Thymus (tissue), 11 donors: ENCODE measurements around the gene CDK19. TPM values are rescaled to one million over a fixed set of nuclear protein-coding genes. Genes with fewer than 3 reads are reported as not detected.
"Not testable (repeated sequence)": the region's sequence is repeated elsewhere in the genome, so short reads cannot be mapped to it uniquely, and the experiment has no call there.

Experiments
- DNase-seq, 9 donors: peaks; one replicate each; pipeline ENCODE4 v3.0.0-alpha.2; 2013; ENCODE audit warnings: low spot score in 9 of 9, low read depth in 6 of 9, missing footprints in 1 of 9
- H3K27ac ChIP-seq, 2 donors: one replicate each; pipeline ENCODE4 v1.5.1; 2013; ENCODE audit warnings: control low read depth in 1 of 2, low read depth in 1 of 2, low read length in 1 of 2, mild to moderate bottlenecking in 1 of 2, moderate library complexity in 1 of 2
- H3K27me3 ChIP-seq, 2 donors: one replicate each; pipeline ENCODE4 v1.5.1; 2013; ENCODE audit warnings: low read length in 1 of 2; ENCODE audit not compliant: control insufficient read depth in 2 of 2, insufficient read depth in 1 of 2
- H3K36me3 ChIP-seq, 2 donors: one replicate each; pipeline ENCODE4 v1.5.1; 2013; ENCODE audit warnings: low read length in 1 of 2, mild to moderate bottlenecking in 1 of 2, moderate library complexity in 1 of 2; ENCODE audit not compliant: control insufficient read depth in 2 of 2, insufficient read depth in 2 of 2
- H3K4me1 ChIP-seq, 2 donors: one replicate each; pipeline ENCODE4 v1.5.1; 2013; ENCODE audit warnings: low read length in 2 of 2; ENCODE audit not compliant: control insufficient read depth in 2 of 2, insufficient read depth in 2 of 2
- H3K4me3 ChIP-seq, 2 donors: one replicate each; pipeline ENCODE4 v1.5.1; 2013; ENCODE audit warnings: low read length in 2 of 2, control low read depth in 1 of 2, mild to moderate bottlenecking in 1 of 2
- H3K9me3 ChIP-seq, 2 donors: one replicate each; pipeline ENCODE4 v1.5.1; 2013; ENCODE audit warnings: low read length in 1 of 2, mild to moderate bottlenecking in 1 of 2; ENCODE audit not compliant: control insufficient read depth in 2 of 2, insufficient read depth in 1 of 2
- WGBS: extraction: QIAGEN DNeasy Blood & Tissue Kit; methylation state at CpG from one replicate; pipeline ENCODE4 v1.1.7; 2013; 5-methylcytosine and 5-hydroxymethylcytosine counted together
- polyA plus RNA-seq: library from polyadenylated mRNA; stranded (reverse); fragments of 200-250 nt; gene quantifications from one replicate; pipeline ENCODE4 v1.2.3, GENCODE V29; 2013
- total RNA-seq: library from RNA; stranded (reverse); fragments of 120-200 nt; gene quantifications from one replicate; pipeline ENCODE4 v1.2.4, GENCODE V29; 2013
- donor health status: healthy.

Gene CDK19
- total and polyA plus RNA-seq, 2 donors, result 10.4 to 15.4 TPM

- H3K4me3 ChIP-seq, result no peak overlapping the region
- H3K9me3 ChIP-seq, result no peaks in the 10 kb centered on the region
- no peaks in the 10 kb centered on the region for H3K4me1 ChIP-seq
- 96% methylated on average over 2 of the region's 2 CpGs for WGBS
- H3K27ac ChIP-seq, result no peak overlapping the region
- H3K27me3 ChIP-seq, result no peaks in the 10 kb centered on the region
- no peak for DNase-seq
- no peaks in the 10 kb centered on the region for H3K36me3 ChIP-seq
These were observed 37.5 kb upstream of the CDK19 start for GRCh38 chr6:110852773-110853172.

DNA sequence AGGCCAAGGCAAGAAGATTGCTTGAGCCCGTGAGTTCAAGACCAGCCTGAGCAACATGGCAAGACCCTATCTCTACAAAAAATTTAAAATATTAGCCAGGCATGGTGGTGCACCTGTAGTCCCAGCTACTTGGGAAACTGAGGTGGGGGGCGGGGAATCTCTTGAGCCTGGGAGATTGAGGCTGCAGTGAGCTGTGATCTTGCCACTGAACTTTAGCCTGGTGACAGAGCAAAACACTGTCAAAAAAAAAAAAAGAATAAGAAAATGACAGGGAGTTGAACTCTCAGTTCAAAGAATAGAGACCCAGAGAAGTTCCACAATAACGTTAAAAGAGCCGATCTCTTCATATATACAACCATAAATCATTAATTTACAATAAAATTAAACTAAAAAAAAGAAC is 34.5 kb upstream of the CDK19 start:
- Histone ChIP-seq H3K27me3 (no peaks in the 10 kb centered on the region), H3K4me1 (no peaks in the 10 kb centered on the region), H3K36me3 (no peaks in the 10 kb centered on the region), H3K4me3 (no peak overlapping the region), H3K27ac (no peak overlapping the region), H3K9me3 (no peaks in the 10 kb centered on the region)
- WGBS, result 97% methylated on average over 4 of the region's 4 CpGs
- no peak for DNase-seq

DNA sequence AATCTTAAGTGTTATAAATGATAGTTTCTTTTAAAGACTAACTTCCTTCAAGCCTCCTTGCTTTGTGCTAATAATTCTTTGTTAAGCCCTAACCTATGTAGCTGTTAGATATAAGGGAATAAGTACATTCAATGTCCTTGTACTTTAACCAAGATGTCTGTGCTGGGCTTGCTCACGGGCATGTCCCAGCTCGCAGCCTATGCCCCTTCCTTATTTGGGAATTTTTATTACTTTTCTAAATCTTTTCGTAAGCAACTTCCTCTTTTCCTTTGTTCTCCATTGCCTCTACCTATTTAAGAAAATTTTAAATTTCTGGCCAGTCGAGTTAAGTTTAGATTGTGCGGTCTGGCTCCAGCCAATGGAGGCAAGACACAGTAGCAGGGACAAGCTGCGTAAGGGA is 26.0 kb upstream of the CDK19 start:
- Histone ChIP-seq H3K27ac (no peak overlapping the region), H3K27me3 (no peaks in the 10 kb centered on the region), H3K4me1 (no peaks in the 10 kb centered on the region), H3K4me3 (no peak overlapping the region), H3K9me3 (peaks cover 0 to 5% of the 10 kb centered on the region in 2 donors), H3K36me3 (no peaks in the 10 kb centered on the region)
- no peak for DNase-seq
- 90% methylated on average over 6 of the region's 6 CpGs for WGBS

DNA sequence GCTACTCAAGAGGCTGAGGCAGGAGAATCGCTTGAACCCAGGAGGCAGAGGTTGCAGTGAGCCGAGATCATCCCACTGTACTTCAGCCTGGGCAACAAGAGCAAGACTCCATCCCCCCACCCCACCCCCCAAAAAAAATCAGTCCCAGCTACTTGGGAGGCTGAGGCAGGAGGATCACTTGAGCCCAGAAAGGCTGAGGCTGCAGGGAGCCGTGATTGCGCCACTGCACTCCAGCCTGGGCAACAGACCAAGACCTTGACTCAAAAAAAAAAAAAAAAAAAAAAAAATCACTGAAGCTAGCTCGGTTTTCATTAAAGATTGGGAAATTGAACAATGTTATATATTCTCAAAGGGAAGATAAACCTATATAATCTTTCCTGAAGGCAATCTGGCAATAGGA is 20.5 kb upstream of the CDK19 start:
- 97% methylated on average over 5 of the region's 5 CpGs for WGBS
- not testable (repeated sequence) for H3K36me3 ChIP-seq, H3K4me3 ChIP-seq, H3K4me1 ChIP-seq, H3K27ac ChIP-seq, H3K9me3 ChIP-seq, H3K27me3 ChIP-seq, DNase-seq

GRCh38 chr6:110833831-110834230 is 18.6 kb upstream of the CDK19 start:
- WGBS, result 98% methylated on average over 6 of the region's 6 CpGs

DNA sequence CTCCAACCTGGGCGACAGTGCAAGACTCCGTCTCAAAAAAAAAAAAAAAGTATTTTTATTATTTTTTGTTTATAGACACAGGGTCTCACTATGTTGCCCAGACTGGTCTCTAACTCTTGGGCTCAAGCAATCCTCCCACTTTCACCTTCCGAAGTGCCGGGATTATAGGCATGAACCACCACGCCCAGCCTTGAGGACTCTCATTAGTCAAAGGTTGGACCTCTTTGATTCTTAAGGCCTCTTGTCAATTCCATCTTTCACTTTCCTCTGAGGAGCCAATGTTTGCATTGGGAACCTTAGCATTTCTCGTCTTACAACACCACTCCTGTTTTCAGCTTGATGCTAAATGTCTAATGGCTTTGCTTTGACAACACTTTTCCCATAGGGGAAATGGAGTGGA is 16.1 kb upstream of the CDK19 start:
- Histone ChIP-seq H3K36me3 (no peaks in the 10 kb centered on the region), H3K9me3 (no peaks in the 10 kb centered on the region), H3K4me3 (no peak overlapping the region), H3K4me1 (no peaks in the 10 kb centered on the region), H3K27ac (no peak overlapping the region), H3K27me3 (no peaks in the 10 kb centered on the region)
- WGBS, result 99% methylated on average over 6 of the region's 6 CpGs
- DNase-seq, result no peak

More at GRCh38 chr6:110833831-110834230, 18.6 kb upstream of the CDK19 start:
- Histone ChIP-seq H3K4me1 (no peaks in the 10 kb centered on the region), H3K4me3 (no peak overlapping the region), H3K36me3 (no peaks in the 10 kb centered on the region), H3K27me3 (no peaks in the 10 kb centered on the region), H3K27ac (no peak overlapping the region), H3K9me3 (no peaks in the 10 kb centered on the region)
- DNase-seq, result no peak

DNA sequence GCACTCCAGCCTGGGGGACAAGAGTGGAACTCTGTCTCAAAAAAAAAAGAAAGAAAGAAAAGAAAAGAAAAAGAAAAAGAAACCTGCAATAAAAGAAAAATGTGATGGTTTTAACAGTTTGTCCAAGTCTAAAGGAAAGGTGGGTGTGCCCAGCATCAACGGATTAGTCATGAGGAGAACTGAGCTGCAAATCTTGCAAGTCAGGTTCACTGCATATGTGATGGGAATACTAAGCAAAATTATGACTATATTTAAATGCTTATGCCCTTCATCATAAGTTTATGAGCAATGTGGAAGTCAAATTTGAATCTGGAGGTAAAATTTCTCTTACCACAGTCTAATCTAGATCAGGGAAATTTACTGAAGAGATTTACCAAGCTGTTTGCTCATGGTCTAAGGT is 13.1 kb upstream of the CDK19 start:
- H3K27me3 ChIP-seq, result no peaks in the 10 kb centered on the region
- 86% methylated on average over 1 of the region's 1 CpG for WGBS
- no peaks in the 10 kb centered on the region for H3K36me3 ChIP-seq
- H3K4me1 ChIP-seq, result no peaks in the 10 kb centered on the region
- DNase-seq, result no peak
- no peaks in the 10 kb centered on the region for H3K9me3 ChIP-seq
- no peak overlapping the region for H3K27ac ChIP-seq
- H3K4me3 ChIP-seq, result no peak overlapping the region

GRCh38 chr6:110826236-110827129 is 11.2 kb upstream of the CDK19 start:
- H3K9me3 ChIP-seq, result no peaks in the 10 kb centered on the region
- H3K4me3 ChIP-seq, result no peak overlapping the region
- 85% methylated on average over 9 of the region's 9 CpGs for WGBS
- peak overlapping the region in 1 of 2 donors; percentile 15 for H3K27ac ChIP-seq
- H3K27me3 ChIP-seq, result no peaks in the 10 kb centered on the region
- no peaks in the 10 kb centered on the region for H3K36me3 ChIP-seq
- H3K4me1 ChIP-seq, result no peaks in the 10 kb centered on the region
- no peak for DNase-seq

- DNase-seq, result no peak
- Histone ChIP-seq H3K27me3 (no peaks in the 10 kb centered on the region), H3K9me3 (no peaks in the 10 kb centered on the region), H3K4me1 (no peaks in the 10 kb centered on the region), H3K36me3 (no peaks in the 10 kb centered on the region), H3K27ac (no peak overlapping the region), H3K4me3 (no peak overlapping the region)
- 75% methylated on average over 2 of the region's 2 CpGs for WGBS
These were observed 7.9 kb upstream of the CDK19 start for GRCh38 chr6:110823146-110823545.
